Ascending aorta (tissue), 2 donors: ENCODE results near the gene SNAPIN. TPM values are rescaled to one million over a fixed set of nuclear protein-coding genes. Genes with fewer than 3 reads are reported as not detected.
A peak's percentile ranks its signal among the peaks of the same experiment; 100 is the strongest.

Experiments
- DNase-seq, 2 donors: peaks; one replicate each; pipeline ENCODE4 v3.0.0-alpha.2; 2019; ENCODE audit warnings: low spot score in 2 of 2
- H3K27ac ChIP-seq, 2 donors: fragments of 200-600 bp; sonication (generic); one replicate each; pipeline ENCODE4 v1.5.1; 2016 to 2017; ENCODE audit warnings: mild to moderate bottlenecking in 1 of 2
- H3K27me3 ChIP-seq: fragments of 200-600 bp; sonication (generic); one replicate; pipeline ENCODE4 v1.5.1; 2017
- H3K36me3 ChIP-seq, 2 donors: fragments of 200-600 bp; sonication (generic); one replicate each; pipeline ENCODE4 v1.5.1; 2016
- H3K4me1 ChIP-seq, 2 donors: fragments of 200-600 bp; sonication (generic); one replicate each; pipeline ENCODE4 v1.5.1; 2016 to 2017; ENCODE audit warnings: mild to moderate bottlenecking in 1 of 2
- H3K4me3 ChIP-seq, 2 donors: fragments of 200-600 bp; sonication (generic); one replicate each; pipeline ENCODE4 v1.5.1; 2016 to 2017; ENCODE audit warnings: mild to moderate bottlenecking in 1 of 2
- H3K9me3 ChIP-seq, 2 donors: fragments of 200-600 bp; sonication (generic); one replicate each; pipeline ENCODE4 v1.5.1; 2016
- intact Hi-C: fragments of 100-400 bp; cut with DNase I; formaldehyde crosslinking; loops from one replicate; pipeline ENCODE4 v1.15.1; 2023
- total RNA-seq: library from RNA; depleted of rRNA; stranded (reverse); fragments of >200 nt; gene quantifications from one replicate; pipeline ENCODE4 v1.1.0, GENCODE V29; 2016
- TF ChIP-seq, protein P1 (sequence below), 3 experiments: fragments of 200-600 bp in 2 of 3; fragments of 450-650 bp in 1 of 3; sonication (generic) in 2 of 3; IDR thresholded peaks; one replicate each; pipeline ENCODE4 v1.5.1; 2016 to 2019; ENCODE audit warnings: antibody characterized with exemption in 3 of 3, mild to moderate bottlenecking in 1 of 3, moderate library complexity in 1 of 3

Gene SNAPIN
- total RNA-seq, 1 donor from 2014 or later, result 61.0 TPM

DNA sequence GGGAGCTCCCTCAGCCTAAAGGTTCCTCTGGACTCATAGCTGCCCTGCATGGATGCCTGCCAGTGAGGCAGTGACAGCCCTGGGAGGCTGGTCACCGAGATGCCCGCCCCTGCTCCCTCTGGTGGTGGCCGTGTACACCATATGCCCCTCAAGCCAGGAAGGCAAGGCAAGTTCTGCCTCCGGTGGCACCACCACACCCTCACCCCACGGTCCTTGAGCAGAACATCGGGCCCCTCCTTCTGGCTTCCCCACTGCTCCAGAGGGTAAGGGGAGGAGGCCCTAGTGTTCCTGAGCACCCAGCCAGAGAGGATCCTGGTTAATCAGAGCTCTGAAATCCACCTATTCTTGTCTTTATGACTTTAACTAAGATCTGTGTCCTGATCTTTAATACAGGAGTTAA, 40.8 kb upstream of the SNAPIN start:
- peak in 1 of 2 donors; percentile 92 for DNase-seq
- H3K36me3 ChIP-seq, result peaks cover 0 to 13% of the 10 kb centered on the region in 2 donors
- peaks cover 0 to 12% of the 10 kb centered on the region in 2 donors for H3K4me1 ChIP-seq
- intact Hi-C loops, result loop anchor here (2.0 to 10.0 kb wide), 4 partner anchors 45 to 263 kb away; partner anchors contain the start of gene S100A9
- H3K27me3 ChIP-seq, result no peaks in the 10 kb centered on the region
- H3K4me3 ChIP-seq, result no peak overlapping the region
- TF ChIP-seq, protein P1, sequence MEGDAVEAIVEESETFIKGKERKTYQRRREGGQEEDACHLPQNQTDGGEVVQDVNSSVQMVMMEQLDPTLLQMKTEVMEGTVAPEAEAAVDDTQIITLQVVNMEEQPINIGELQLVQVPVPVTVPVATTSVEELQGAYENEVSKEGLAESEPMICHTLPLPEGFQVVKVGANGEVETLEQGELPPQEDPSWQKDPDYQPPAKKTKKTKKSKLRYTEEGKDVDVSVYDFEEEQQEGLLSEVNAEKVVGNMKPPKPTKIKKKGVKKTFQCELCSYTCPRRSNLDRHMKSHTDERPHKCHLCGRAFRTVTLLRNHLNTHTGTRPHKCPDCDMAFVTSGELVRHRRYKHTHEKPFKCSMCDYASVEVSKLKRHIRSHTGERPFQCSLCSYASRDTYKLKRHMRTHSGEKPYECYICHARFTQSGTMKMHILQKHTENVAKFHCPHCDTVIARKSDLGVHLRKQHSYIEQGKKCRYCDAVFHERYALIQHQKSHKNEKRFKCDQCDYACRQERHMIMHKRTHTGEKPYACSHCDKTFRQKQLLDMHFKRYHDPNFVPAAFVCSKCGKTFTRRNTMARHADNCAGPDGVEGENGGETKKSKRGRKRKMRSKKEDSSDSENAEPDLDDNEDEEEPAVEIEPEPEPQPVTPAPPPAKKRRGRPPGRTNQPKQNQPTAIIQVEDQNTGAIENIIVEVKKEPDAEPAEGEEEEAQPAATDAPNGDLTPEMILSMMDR (IDR thresholded peaks at IDR 0.05), result peak; percentile 58 to 73 (median 58)
- peak overlapping the region in 1 of 2 donors; percentile 49 for H3K27ac ChIP-seq
- H3K9me3 ChIP-seq, result no peaks in the 10 kb centered on the region

DNA sequence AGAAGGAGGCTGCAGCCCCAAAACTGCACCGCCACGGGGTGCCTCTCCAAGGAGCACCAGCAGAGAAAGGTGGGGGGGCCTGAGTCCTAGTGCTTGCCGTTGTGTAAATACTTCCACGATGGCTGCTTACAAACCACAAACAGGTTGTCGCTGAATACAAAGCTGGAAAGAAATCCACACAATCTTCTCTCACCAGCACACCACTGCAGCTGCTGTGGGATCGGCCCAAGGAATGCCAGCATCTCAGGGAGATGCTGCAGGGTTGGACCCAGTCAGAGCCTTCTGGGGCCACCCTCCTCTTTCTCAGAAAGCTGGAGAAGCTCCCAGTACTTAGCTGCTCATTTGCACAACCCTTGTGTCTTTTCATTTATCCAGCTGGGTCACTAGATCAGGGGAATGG, 39.3 kb upstream of the SNAPIN start:
- H3K4me3 ChIP-seq, result no peak overlapping the region
- intact Hi-C loops, result loop anchor here (10.0 kb wide), 1 partner anchor 264 kb away; the partner anchor contains the start of gene S100A9
- peaks cover 0 to 13% of the 10 kb centered on the region in 2 donors for H3K36me3 ChIP-seq
- TF ChIP-seq, protein P1 (IDR thresholded peaks at IDR 0.05), result no peak
- no peaks in the 10 kb centered on the region for H3K27me3 ChIP-seq
- no peak overlapping the region for H3K27ac ChIP-seq
- H3K9me3 ChIP-seq, result no peaks in the 10 kb centered on the region
- no peak for DNase-seq
- peaks cover 0 to 8% of the 10 kb centered on the region in 2 donors for H3K4me1 ChIP-seq

DNA sequence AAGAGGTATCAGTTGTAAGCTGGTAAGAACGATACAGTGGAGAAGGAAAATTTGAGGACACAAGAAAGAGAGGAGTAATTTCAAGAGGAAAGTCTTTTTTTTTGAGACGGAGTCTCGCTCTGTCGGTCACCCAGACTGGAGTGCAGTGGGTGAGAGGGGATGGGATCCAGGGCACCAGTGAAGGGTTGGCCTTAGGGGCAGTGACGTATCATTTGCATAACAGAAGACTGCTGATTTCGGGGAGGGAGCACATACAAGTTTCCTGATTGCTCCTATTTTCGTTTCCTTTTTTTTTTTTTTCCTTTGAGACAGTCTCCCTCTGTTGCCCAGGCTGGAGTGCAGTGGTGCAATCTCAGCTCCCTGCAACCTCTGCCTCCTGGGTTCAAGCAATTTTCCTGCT, 35.4 kb upstream of the SNAPIN start:
- Histone ChIP-seq H3K27me3 (no peaks in the 10 kb centered on the region), H3K4me3 (no peak overlapping the region), H3K9me3 (no peaks in the 10 kb centered on the region), H3K27ac (no peak overlapping the region), H3K4me1 (peaks cover 3 to 18% of the 10 kb centered on the region in 2 donors), H3K36me3 (peaks cover 0 to 17% of the 10 kb centered on the region in 2 donors)
- DNase-seq, result no peak
- intact Hi-C loops, result no loop called here
- TF ChIP-seq, protein P1 (IDR thresholded peaks at IDR 0.05), result no peak

DNA sequence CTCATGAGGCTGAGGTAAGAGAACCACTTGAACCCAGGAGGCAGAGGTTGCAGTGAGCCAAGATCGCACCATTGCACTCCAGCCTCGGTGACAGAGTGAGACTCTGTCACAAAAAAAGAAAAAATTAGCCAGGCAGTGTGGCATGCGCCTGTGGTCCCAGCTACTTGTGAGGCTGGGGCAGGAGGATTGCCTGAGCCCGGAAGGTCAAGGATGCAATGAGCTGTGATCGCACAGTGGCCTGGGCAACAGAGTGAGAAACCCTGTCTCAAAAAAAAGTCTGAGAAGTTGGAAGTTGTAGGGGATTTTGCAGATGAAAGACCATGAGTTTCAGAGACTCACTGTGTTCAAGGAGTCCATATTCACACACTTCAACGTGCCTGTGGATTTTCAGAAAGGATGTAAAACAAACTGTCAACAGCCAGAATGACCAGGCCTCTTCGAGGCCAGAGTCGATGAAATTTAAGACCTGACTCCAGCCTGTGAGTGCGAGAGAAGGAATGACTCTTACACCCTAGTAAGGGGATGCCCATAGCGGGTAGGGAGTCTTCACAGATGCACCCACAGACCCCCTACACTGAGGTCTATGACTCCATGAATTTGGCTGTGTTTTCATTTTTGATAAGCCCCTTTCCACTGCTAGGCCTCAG, 33.4 kb upstream of the SNAPIN start:
- DNase-seq, result no peak
- Histone ChIP-seq H3K27me3 (no peaks in the 10 kb centered on the region), H3K9me3 (no peaks in the 10 kb centered on the region), H3K4me3 (no peak overlapping the region), H3K4me1 (peaks cover 3 to 29% of the 10 kb centered on the region in 2 donors), H3K36me3 (peaks cover 0 to 5% of the 10 kb centered on the region in 2 donors), H3K27ac (no peak overlapping the region)
- TF ChIP-seq, protein P1 (IDR thresholded peaks at IDR 0.05), result no peak
- intact Hi-C loops, result loop anchor here (5.0 kb wide), 1 partner anchor 118 kb away; no protein-coding TSS in a partner anchor

DNA sequence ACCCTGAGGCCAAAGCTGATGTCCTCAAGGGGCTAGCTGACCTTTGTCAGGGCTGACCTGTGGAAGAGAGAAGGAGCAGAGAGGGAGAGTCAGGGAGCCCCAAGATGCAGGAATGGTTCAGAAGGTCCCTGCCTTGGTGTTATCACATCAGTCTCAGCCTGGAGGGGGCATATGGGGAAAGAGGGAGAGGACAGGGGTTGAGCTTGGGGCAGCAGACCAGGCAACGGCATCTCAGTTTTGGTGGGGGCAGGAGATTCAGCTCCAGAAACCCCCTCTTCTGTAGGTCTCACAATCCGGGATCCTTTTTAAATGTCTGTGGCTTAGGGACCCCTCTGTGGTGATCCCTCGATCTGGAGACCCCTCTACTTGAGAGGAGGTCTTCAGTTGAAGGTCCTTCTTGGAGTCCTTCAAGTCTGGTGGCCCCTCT, 32.0 kb upstream of the SNAPIN start:
- peaks cover 0 to 4% of the 10 kb centered on the region in 2 donors for H3K36me3 ChIP-seq
- peak overlapping the region; percentile 66 to 69 for H3K4me3 ChIP-seq
- H3K9me3 ChIP-seq, result no peaks in the 10 kb centered on the region
- intact Hi-C loops, result loop anchor here (2.0 to 5.0 kb wide), 2 partner anchors 14 to 119 kb away; partner anchors contain the start of gene S100A16
- TF ChIP-seq, protein P1 (IDR thresholded peaks at IDR 0.05), result no peak
- H3K27ac ChIP-seq, result peak overlapping the region; percentile 87 to 94
- DNase-seq, result no peak
- no peaks in the 10 kb centered on the region for H3K27me3 ChIP-seq
- H3K4me1 ChIP-seq, result peaks cover 3 to 34% of the 10 kb centered on the region in 2 donors
